ENCODE measurements around the gene TMEM131L. TPM values are rescaled to one million over a fixed set of nuclear protein-coding genes. Genes with fewer than 3 reads are reported as not detected.

Gene TMEM131L, protein sequence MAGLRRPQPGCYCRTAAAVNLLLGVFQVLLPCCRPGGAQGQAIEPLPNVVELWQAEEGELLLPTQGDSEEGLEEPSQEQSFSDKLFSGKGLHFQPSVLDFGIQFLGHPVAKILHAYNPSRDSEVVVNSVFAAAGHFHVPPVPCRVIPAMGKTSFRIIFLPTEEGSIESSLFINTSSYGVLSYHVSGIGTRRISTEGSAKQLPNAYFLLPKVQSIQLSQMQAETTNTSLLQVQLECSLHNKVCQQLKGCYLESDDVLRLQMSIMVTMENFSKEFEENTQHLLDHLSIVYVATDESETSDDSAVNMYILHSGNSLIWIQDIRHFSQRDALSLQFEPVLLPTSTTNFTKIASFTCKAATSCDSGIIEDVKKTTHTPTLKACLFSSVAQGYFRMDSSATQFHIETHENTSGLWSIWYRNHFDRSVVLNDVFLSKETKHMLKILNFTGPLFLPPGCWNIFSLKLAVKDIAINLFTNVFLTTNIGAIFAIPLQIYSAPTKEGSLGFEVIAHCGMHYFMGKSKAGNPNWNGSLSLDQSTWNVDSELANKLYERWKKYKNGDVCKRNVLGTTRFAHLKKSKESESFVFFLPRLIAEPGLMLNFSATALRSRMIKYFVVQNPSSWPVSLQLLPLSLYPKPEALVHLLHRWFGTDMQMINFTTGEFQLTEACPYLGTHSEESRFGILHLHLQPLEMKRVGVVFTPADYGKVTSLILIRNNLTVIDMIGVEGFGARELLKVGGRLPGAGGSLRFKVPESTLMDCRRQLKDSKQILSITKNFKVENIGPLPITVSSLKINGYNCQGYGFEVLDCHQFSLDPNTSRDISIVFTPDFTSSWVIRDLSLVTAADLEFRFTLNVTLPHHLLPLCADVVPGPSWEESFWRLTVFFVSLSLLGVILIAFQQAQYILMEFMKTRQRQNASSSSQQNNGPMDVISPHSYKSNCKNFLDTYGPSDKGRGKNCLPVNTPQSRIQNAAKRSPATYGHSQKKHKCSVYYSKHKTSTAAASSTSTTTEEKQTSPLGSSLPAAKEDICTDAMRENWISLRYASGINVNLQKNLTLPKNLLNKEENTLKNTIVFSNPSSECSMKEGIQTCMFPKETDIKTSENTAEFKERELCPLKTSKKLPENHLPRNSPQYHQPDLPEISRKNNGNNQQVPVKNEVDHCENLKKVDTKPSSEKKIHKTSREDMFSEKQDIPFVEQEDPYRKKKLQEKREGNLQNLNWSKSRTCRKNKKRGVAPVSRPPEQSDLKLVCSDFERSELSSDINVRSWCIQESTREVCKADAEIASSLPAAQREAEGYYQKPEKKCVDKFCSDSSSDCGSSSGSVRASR (N-terminal part only)
- 4.4 to 6.1 TPM (median 5.3 TPM) in 5 replicates for total RNA-seq (2022; extraction: Qiagen RNA extraction)

GRCh38 chr4:153466081-153466948 lies at the start of gene TMEM131L:
Gene TMEM131L, plus strand, starts transcription at chr4:153466360. Its CDS starts 38 bp downstream, at chr4:153466398.

DNA sequence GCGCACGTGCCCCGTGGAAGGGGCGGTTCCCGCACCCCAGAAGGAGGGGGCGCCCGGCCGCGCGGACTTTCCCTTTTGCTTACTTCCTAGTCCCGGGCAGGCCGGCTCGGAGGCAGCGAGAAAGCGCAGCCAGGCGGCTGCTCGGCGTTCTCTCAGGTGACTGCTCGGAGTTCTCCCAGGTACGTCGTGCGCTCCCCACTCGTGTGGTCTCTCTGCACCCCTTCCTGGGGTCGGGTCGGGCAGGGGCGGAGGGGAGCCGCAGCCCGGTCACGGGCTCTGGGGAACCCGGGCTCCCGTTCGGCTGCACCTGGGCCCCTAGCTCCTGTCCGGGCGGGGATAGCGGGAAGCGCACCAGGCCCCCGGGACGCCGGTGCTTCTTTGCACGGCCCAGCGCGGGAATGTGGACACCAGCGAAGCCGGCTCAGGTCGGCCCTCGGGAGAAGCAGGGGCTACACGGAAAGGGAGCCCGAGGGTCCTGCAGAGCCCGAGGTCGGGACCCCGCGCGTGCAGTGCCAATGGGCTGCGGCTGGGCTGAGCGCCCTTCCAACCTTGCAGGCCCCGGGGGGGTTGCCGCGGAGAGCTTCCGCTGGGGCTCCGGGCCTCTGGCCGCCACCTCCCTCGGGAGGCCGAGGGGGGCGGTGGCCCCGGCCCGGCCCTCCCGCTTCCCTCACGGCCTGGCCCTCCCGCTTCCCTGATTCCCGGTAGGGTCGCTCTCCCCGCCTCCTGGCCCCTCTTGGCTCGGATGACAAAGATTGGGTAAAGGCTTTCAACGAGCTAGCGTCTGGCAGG lies 218.2 kb downstream of the TMEM131L start, which contains the start of gene TLR2:
Gene TLR2 (plus strand): TSS at position 99 of the 789 bp plus-strand sequence. CDS start 18,628 bp downstream, outside the sequence.

Other genes with a start within 250 kb of the TMEM131L start
- gene MND1, start 121.7 kb upstream of the TMEM131L start, total RNA-seq (2022; extraction: Qiagen RNA extraction): 11.9 to 18.1 TPM (median 13.1 TPM) in 5 replicates
- gene TLR2, start 217.9 kb downstream of the TMEM131L start, total RNA-seq (2022; extraction: Qiagen RNA extraction): 0.13 to 0.23 TPM (median 0.16 TPM) in 5 replicates

All from A549 treated with CORT108297 at 1 μM for 4 hours (cell line).